HUDEP-2 (cell line): ENCODE data around the gene RAD21L1.

Experiments used
- DNase-seq, 76 experiments: peaks; one replicate each; lab custom pipeline; 2025; ENCODE audit not compliant: unreplicated experiment in 76 of 76; lab: John Stamatoyannopoulos, UW

RAD21L1 gene

GRCh38 chr20:1267809-1268374 is 42.0 kb downstream of the RAD21L1 start:
- no peak for DNase-seq

- no peak for DNase-seq
Observed at GRCh38 chr20:1269235-1269634, 43.4 kb downstream of the RAD21L1 start.

GRCh38 chr20:1269850-1270249 is 44.0 kb downstream of the RAD21L1 start:
- no peak for DNase-seq

DNA sequence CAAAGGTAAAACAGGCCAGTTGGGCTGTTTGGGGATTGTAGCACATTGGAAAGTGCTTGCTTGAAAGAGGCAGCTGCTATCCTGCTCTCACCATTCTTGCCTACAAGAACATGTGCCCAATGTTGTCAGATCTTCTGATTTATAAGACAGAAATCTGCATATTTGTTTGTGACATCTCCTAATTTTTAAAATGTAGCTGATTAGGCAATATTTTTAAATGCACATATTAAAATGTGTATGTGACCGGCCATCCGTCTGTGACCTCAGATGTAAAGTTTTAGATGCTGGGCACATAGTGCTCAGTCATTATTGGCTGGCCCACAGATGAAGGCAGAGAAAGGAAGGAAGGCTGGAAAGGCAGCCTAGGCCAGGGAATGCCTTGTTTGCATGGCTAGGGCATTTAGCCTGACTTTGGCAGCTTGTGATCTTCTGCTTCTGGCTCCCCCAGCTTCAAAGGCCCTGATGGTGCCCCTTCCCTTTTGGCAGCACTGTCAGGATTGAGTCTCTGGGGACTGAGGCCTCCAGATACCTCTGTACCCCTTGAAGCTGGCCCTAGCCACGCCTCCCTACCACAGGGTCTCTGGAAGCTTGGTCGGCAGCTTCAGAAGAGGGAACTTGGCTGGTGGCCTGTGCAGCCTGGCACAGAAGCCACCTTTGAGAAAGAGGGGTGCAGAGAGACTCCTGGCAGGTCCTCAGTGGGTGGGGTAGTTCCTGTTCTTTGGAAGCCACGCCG is 46.7 kb downstream of the RAD21L1 start:
- no peak for DNase-seq

DNA sequence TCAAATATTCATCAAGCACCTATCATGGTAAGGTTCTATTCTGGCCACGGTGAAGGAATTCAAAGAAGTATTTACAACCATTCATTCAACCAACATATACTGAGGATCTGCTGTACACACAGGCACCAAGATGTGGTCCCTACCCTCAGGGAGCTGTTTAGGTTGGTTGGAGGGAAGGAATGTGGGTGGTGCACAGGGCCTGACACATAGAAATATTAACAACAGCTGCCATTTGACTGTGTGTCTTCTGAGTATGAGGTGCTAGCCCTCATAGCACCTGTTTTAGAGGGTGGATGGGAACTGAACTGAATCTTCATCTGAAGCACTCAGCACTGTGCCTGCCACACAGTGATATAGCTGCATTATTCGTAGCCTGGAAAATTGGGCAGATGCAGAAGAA is 47.5 kb downstream of the RAD21L1 start:
- no peak for DNase-seq

- DNase-seq, result no peak
Observed at GRCh38 chr20:1274485-1275311, 48.9 kb downstream of the RAD21L1 start.

DNA sequence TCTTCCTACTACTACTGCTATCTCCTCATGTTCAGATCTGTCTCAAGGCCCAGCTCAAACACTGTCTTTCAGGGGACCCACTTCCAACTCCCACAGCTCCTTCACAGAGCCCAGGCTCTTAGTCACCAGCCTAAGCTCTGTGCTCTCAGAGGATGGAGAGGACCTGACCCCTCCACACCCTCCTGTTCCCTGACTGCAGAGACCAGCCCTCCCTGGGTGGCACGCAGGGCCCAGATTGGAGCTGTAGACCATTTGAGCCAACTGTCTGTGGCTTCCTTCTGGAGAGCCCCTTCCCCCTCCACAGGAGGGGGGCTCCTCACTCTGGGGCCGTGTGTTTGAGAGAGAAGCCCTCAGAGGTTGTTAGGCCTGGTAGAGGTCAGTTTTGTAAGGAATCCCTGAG is 50.1 kb downstream of the RAD21L1 start:
- DNase-seq, result no peak

DNA sequence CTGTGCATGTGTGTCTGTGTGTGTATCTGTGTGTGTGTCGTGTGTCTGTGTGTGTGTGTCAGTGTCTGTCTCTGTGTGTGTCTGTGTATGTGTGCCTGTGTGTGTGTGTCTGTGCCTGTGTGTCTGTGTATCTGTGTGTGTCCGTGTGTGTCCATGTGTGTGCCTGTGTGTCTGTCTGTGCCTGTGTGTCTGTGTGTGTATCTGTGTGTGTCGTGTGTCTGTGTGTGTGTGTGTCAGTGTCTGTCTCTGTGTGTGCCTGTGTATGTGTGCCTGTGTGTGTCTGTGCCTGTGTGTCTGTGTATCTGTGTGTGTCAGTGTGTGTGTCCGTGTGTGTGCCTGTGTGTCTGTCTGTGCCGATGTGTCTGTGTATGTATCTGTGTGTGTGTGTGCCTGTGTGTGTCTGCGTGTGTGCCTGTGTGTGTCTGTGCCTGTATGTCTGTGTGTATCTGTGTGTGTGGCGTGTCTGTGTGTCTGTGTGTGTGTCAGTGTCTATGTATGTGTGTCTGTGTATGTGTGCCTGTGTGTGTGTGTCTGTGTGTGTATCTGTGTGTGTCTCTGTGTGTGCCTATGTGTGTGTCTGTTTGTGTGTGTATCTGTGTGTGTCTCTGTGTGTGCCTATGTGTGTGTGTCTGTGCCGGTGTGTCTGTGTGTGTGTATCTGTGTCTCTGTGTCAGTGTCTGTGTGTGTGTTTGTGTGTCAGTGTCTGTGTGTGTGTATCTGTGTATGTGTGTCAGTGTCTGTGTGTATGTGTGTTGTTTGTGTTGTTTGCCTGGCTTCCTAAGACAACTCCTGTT is 51.9 kb downstream of the RAD21L1 start:
- no peak for DNase-seq

GRCh38 chr20:1278993-1279392 is 53.1 kb downstream of the RAD21L1 start:
- no peak for DNase-seq

- DNase-seq, result no peak
Observed at GRCh38 chr20:1280195-1281102, 54.6 kb downstream of the RAD21L1 start.

GRCh38 chr20:1281279-1282057 is 55.6 kb downstream of the RAD21L1 start:
- DNase-seq, result no peak

GRCh38 chr20:1282966-1283365 is 57.1 kb downstream of the RAD21L1 start:
- no peak for DNase-seq

DNA sequence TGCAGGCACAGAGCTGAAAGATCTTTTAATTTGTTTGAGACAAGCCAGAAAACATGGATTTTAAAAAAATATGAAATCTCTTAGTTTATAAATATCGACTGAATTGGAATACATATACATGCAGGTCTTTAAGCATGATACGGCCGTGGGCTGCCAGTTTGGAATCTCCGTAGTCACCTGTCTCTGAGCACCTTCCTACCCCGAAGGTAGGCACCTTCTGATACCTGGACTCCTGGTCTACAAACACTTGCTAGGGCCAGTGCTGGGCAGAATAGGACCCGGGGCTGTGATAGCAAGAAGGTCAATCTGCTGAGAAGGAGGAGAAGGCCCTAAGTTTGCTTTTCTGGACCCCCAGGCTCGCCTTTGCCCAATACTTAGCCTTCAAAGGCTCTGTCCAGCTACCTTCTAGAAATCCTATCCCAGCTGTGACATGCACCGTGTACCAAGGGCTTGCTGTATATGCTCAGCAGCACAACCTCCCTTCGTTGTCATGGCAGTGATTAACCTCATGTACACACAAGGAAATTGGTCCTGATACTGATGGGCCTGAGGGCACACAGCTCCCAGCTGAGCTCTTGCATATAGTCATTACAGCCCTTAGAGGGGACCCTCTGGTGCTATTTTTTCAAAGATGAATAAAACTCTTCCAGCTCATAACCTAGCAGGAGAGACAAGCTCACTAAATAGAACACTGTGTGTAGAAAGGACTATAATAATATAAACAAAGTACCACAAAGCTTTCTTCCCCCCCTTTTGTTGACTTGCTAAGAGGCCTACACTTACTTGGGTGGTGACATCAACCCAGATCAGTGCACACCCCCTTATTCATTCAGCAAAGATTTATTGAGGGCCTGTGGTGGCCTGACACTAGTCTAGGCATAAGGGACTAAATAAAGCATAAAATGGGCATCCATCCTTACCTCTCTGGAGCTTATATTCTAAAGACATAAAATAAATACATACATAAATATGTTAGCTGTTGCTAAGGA is 58.0 kb downstream of the RAD21L1 start:
- no peak for DNase-seq

- no peak for DNase-seq
Observed at GRCh38 chr20:1286267-1287024, 60.6 kb downstream of the RAD21L1 start.

DNA sequence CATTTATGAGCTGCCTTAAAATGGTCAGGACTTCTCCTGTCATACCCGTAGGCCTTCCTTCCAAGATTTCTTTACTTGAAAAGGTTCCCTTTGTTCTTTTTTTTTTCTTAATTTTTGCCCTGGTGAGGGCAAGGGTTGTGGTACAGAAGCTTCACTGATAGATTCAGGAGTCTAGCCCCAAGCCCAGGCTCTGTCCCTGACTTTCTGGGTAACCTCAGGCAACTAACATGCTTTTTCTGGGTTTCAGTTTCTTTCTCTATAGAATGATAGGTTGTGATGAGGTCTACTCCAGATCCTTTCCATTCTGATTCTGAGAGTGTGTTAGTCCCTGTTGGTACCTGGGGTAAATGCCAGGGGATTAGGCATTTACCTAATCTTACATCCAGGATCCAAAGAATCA is 61.5 kb downstream of the RAD21L1 start:
- DNase-seq, result no peak

GRCh38 chr20:1287787-1288569 is 62.1 kb downstream of the RAD21L1 start:
- no peak for DNase-seq
